ENCODE results near the gene PPP1CC. TPM values are rescaled to one million over a fixed set of nuclear protein-coding genes. Genes with fewer than 3 reads are reported as not detected.

PPP1CC gene
- polyA plus RNA-seq, 1 donor from 2014 or later: 188 TPM

DNA sequence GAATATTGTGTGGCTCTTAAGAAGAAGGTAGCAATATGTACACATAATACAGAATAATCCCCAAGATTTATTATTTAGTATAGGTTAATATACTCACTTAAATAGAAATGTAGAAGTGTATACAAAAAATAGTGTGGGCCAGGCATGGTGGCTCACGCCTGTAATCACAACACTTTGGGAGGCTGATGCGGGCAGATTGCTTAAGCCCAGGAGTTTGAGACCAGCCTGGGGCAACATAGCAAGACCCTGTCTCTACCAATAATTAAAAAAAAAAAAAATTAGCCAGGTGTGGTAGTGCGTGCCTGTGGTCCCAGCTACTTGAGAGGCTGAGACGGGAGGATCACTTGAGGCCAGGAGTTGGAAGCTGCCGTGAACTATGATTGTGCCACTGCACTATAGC, 38.5 kb downstream of the PPP1CC start:
- H4K20me1 ChIP-seq (ENCODE audit: insufficient read depth): no peaks in the 10 kb centered on the region
- no peak overlapping the region for H3K27ac ChIP-seq (ENCODE audit: low read length)
- H2AFZ ChIP-seq (ENCODE audit: low read depth, low read length): no peak overlapping the region
- no peak overlapping the region for H3K4me3 ChIP-seq (ENCODE audit: low read length)
- no peak overlapping the region for H3K9ac ChIP-seq (ENCODE audit: low read length)
- no peaks in the 10 kb centered on the region for H3K79me2 ChIP-seq (replicated peaks; ENCODE audit: insufficient read depth, low read length)
- no peaks in the 10 kb centered on the region for H3K9me3 ChIP-seq (ENCODE audit: low read length)
- H3K9me2 ChIP-seq (ENCODE audit: insufficient read depth, low read length): no peaks in the 10 kb centered on the region
- no peaks in the 10 kb centered on the region for H3F3A ChIP-seq (ENCODE audit: insufficient read depth, low read length, poor library complexity, severe bottlenecking)
- no peaks in the 10 kb centered on the region for H3K27me3 ChIP-seq (ENCODE audit: insufficient read depth, low read depth, low read length)
- no peaks in the 10 kb centered on the region for H3K36me3 ChIP-seq (ENCODE audit: insufficient read depth, low read length)
- TF ChIP-seq, protein P1, sequence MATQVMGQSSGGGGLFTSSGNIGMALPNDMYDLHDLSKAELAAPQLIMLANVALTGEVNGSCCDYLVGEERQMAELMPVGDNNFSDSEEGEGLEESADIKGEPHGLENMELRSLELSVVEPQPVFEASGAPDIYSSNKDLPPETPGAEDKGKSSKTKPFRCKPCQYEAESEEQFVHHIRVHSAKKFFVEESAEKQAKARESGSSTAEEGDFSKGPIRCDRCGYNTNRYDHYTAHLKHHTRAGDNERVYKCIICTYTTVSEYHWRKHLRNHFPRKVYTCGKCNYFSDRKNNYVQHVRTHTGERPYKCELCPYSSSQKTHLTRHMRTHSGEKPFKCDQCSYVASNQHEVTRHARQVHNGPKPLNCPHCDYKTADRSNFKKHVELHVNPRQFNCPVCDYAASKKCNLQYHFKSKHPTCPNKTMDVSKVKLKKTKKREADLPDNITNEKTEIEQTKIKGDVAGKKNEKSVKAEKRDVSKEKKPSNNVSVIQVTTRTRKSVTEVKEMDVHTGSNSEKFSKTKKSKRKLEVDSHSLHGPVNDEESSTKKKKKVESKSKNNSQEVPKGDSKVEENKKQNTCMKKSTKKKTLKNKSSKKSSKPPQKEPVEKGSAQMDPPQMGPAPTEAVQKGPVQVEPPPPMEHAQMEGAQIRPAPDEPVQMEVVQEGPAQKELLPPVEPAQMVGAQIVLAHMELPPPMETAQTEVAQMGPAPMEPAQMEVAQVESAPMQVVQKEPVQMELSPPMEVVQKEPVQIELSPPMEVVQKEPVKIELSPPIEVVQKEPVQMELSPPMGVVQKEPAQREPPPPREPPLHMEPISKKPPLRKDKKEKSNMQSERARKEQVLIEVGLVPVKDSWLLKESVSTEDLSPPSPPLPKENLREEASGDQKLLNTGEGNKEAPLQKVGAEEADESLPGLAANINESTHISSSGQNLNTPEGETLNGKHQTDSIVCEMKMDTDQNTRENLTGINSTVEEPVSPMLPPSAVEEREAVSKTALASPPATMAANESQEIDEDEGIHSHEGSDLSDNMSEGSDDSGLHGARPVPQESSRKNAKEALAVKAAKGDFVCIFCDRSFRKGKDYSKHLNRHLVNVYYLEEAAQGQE (IDR thresholded peaks at IDR 0.05; ENCODE audit: borderline replicate concordance): no peak
- TF ChIP-seq RAD21 (conservative IDR thresholded peaks at IDR 0.05): no peak
- TF ChIP-seq SMC3 (conservative IDR thresholded peaks at IDR 0.05; ENCODE audit: poor library complexity): no peak
- TF ChIP-seq EP300 (conservative IDR thresholded peaks at IDR 0.05; ENCODE audit: poor library complexity, severe bottlenecking): no peak
- no peak for TF ChIP-seq EZH2 (IDR thresholded peaks at IDR 0.05; ENCODE audit: borderline replicate concordance, insufficient read depth, low read length, poor library complexity, severe bottlenecking)
- TF ChIP-seq MXI1 (conservative IDR thresholded peaks at IDR 0.05; ENCODE audit: poor library complexity, severe bottlenecking): no peak
- TF ChIP-seq, protein P2, sequence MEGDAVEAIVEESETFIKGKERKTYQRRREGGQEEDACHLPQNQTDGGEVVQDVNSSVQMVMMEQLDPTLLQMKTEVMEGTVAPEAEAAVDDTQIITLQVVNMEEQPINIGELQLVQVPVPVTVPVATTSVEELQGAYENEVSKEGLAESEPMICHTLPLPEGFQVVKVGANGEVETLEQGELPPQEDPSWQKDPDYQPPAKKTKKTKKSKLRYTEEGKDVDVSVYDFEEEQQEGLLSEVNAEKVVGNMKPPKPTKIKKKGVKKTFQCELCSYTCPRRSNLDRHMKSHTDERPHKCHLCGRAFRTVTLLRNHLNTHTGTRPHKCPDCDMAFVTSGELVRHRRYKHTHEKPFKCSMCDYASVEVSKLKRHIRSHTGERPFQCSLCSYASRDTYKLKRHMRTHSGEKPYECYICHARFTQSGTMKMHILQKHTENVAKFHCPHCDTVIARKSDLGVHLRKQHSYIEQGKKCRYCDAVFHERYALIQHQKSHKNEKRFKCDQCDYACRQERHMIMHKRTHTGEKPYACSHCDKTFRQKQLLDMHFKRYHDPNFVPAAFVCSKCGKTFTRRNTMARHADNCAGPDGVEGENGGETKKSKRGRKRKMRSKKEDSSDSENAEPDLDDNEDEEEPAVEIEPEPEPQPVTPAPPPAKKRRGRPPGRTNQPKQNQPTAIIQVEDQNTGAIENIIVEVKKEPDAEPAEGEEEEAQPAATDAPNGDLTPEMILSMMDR (IDR thresholded peaks at IDR 0.05; ENCODE audit: poor library complexity, severe bottlenecking): no peak
- TF ChIP-seq POLR2AphosphoS5 (IDR thresholded peaks at IDR 0.05): no peak
- no peak for TF ChIP-seq TAF1 (IDR thresholded peaks at IDR 0.05; ENCODE audit: low read depth)
- no peak overlapping the region for H3K4me2 ChIP-seq (ENCODE audit: low read length)

DNA sequence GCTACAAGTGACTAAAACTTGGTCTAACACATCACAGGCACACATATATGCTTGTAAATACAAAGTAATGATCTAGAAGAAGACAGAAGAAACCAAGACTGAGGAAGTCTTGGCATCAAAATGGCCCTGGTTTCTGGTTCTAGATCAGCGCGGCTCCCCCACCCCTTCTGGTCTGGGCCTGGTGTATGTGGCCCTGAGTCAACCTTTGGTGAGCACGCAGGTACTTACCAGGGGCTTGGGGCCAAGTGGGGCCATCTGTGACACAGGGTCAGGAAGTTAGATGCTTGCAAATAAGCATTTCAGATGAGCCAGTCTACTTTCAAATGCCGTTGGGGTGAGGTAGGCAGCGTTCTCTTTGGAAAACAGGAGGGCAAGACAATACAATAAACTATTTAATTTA, 40.6 kb downstream of the PPP1CC start:
- Histone ChIP-seq H4K20me1 (ENCODE audit: insufficient read depth) (no peaks in the 10 kb centered on the region), H3K79me2 (replicated peaks; ENCODE audit: insufficient read depth, low read length) (no peaks in the 10 kb centered on the region), H3K4me3 (ENCODE audit: low read length) (no peak overlapping the region), H2AFZ (ENCODE audit: low read depth, low read length) (no peak overlapping the region), H3K9ac (ENCODE audit: low read length) (no peak overlapping the region), H3K27me3 (ENCODE audit: insufficient read depth, low read depth, low read length) (no peaks in the 10 kb centered on the region), H3K27ac (ENCODE audit: low read length) (no peak overlapping the region), H3K4me2 (ENCODE audit: low read length) (no peak overlapping the region), H3K9me2 (ENCODE audit: insufficient read depth, low read length) (no peaks in the 10 kb centered on the region), H3K9me3 (ENCODE audit: low read length) (no peaks in the 10 kb centered on the region), H3F3A (ENCODE audit: insufficient read depth, low read length, poor library complexity, severe bottlenecking) (no peaks in the 10 kb centered on the region), H3K36me3 (ENCODE audit: insufficient read depth, low read length) (no peaks in the 10 kb centered on the region)
- no peak for TF ChIP-seq MXI1 (conservative IDR thresholded peaks at IDR 0.05; ENCODE audit: poor library complexity, severe bottlenecking)
- no peak for TF ChIP-seq EP300 (conservative IDR thresholded peaks at IDR 0.05; ENCODE audit: poor library complexity, severe bottlenecking)
- no peak for TF ChIP-seq POLR2AphosphoS5 (IDR thresholded peaks at IDR 0.05)
- TF ChIP-seq, protein P1 (IDR thresholded peaks at IDR 0.05; ENCODE audit: borderline replicate concordance): no peak
- TF ChIP-seq, protein P2 (IDR thresholded peaks at IDR 0.05; ENCODE audit: poor library complexity, severe bottlenecking): no peak
- no peak for TF ChIP-seq TAF1 (IDR thresholded peaks at IDR 0.05; ENCODE audit: low read depth)
- TF ChIP-seq SMC3 (conservative IDR thresholded peaks at IDR 0.05; ENCODE audit: poor library complexity): no peak
- TF ChIP-seq RAD21 (conservative IDR thresholded peaks at IDR 0.05): no peak
- TF ChIP-seq EZH2 (IDR thresholded peaks at IDR 0.05; ENCODE audit: borderline replicate concordance, insufficient read depth, low read length, poor library complexity, severe bottlenecking): no peak

Data from neural cell (in vitro differentiated cells).